Activated T-helper 1 cell treated with anti-CD3 and anti-CD28 coated beads, Interleukin-12 subunit alpha, Interleukin-12 subunit beta, Interleukin-2, Interleukin-4 antibody, amounts not matched to agents 30 ng/mL and 10 ng/mL and 1 ng/mL, durations not matched to agents 14 hours and 24 hours and 36 hours (primary cell): ENCODE data around the gene CLASRP. TPM values are rescaled to one million over a fixed set of nuclear protein-coding genes. Genes with fewer than 3 reads are reported as not detected.
A peak's percentile ranks its signal among the peaks of the same experiment; 100 is the strongest.

Source experiments
- DNase-seq: peaks from one replicate; pipeline ENCODE4 v3.0.0; 2021; ENCODE audit warnings: low spot score
- H3K27ac Mint-ChIP-seq: one replicate; pipeline ENCODE4 v1.8.0; 2021; ENCODE audit warnings: mild to moderate bottlenecking, mixed read lengths
- H3K27me3 Mint-ChIP-seq: one replicate; pipeline ENCODE4 v1.8.0; 2022; ENCODE audit warnings: mild to moderate bottlenecking, moderate library complexity, mixed read lengths; ENCODE audit not compliant: insufficient read depth
- H3K36me3 Mint-ChIP-seq: one replicate; pipeline ENCODE4 v1.8.0; 2021; ENCODE audit warnings: low read depth, mixed read lengths
- H3K4me1 Mint-ChIP-seq: one replicate; pipeline ENCODE4 v1.8.0; 2021; ENCODE audit warnings: low read depth, mixed read lengths
- H3K4me3 Mint-ChIP-seq: one replicate; pipeline ENCODE4 v1.8.0; 2021; ENCODE audit warnings: mild to moderate bottlenecking, moderate library complexity, mixed read lengths
- H3K9me3 Mint-ChIP-seq: one replicate; pipeline ENCODE4 v1.8.0; 2021; ENCODE audit warnings: mixed read lengths
- intact Hi-C: fragments of 100-400 bp; cut with micrococcal nuclease; formaldehyde crosslinking; loops from one replicate; pipeline ENCODE4 v1.15.1; 2024
- total RNA-seq: library from RNA; stranded (reverse); gene quantifications from 2 replicates; pipeline ENCODE4 v1.2.3, GENCODE V29; 2022

CLASRP gene
- total RNA-seq, 1 donor from 2014 or later = 116 TPM

- peaks cover 53% of the 10 kb centered on the region for H3K36me3 Mint-ChIP-seq
Measured at GRCh38 chr19:45030825-45031224, 8.0 kb upstream of the CLASRP start.

GRCh38 chr19:45032421-45032820 is 6.4 kb upstream of the CLASRP start:
- Mint-ChIP-seq H3K4me3 (no peak overlapping the region), H3K27ac (no peak overlapping the region), H3K4me1 (no peaks in the 10 kb centered on the region), H3K36me3 (peaks cover 48% of the 10 kb centered on the region), H3K27me3 (no peaks in the 10 kb centered on the region), H3K9me3 (no peaks in the 10 kb centered on the region)
- intact Hi-C loops = no loop called here
- DNase-seq = no peak

More at GRCh38 chr19:45030825-45031224, 8.0 kb upstream of the CLASRP start:
- no peak overlapping the region for H3K27ac Mint-ChIP-seq
- H3K27me3 Mint-ChIP-seq = no peaks in the 10 kb centered on the region
- intact Hi-C loops = no loop called here
- H3K9me3 Mint-ChIP-seq = no peaks in the 10 kb centered on the region
- H3K4me1 Mint-ChIP-seq = no peaks in the 10 kb centered on the region
- H3K4me3 Mint-ChIP-seq = no peak overlapping the region
- no peak for DNase-seq

GRCh38 chr19:45035755-45036154 is 3.1 kb upstream of the CLASRP start:
- Mint-ChIP-seq H3K9me3 (no peaks in the 10 kb centered on the region), H3K4me3 (no peak overlapping the region), H3K36me3 (peaks cover 48% of the 10 kb centered on the region), H3K27ac (no peak overlapping the region), H3K4me1 (peaks cover 12% of the 10 kb centered on the region), H3K27me3 (no peaks in the 10 kb centered on the region)
- no peak for DNase-seq
- intact Hi-C loops = no loop called here

GRCh38 chr19:45037393-45038169 is 1.3 kb upstream of the CLASRP start:
- no peaks in the 10 kb centered on the region for H3K27me3 Mint-ChIP-seq
- peak overlapping the region; percentile 29 for H3K27ac Mint-ChIP-seq
- H3K4me1 Mint-ChIP-seq = peaks cover 23% of the 10 kb centered on the region
- no peaks in the 10 kb centered on the region for H3K9me3 Mint-ChIP-seq
- H3K4me3 Mint-ChIP-seq = peak overlapping the region; percentile 39
- peaks cover 52% of the 10 kb centered on the region for H3K36me3 Mint-ChIP-seq
- intact Hi-C loops = loop anchor here (1.0 to 2.0 kb wide), 2 partner anchors 42 to 193 kb away; partner anchors contain the start of gene GEMIN7
- no peak for DNase-seq

- Mint-ChIP-seq H3K9me3 (no peaks in the 10 kb centered on the region), H3K4me3 (peak overlapping the region; percentile 93), H3K27ac (peak overlapping the region; percentile 58), H3K36me3 (peaks cover 48% of the 10 kb centered on the region), H3K27me3 (no peaks in the 10 kb centered on the region), H3K4me1 (peaks cover 24% of the 10 kb centered on the region)
- no peak for DNase-seq
- intact Hi-C loops = no loop called here
Measured at GRCh38 chr19:45040059-45040771, 1.4 kb downstream of the CLASRP start.

- no peak for DNase-seq
- H3K9me3 Mint-ChIP-seq = no peaks in the 10 kb centered on the region
- H3K27ac Mint-ChIP-seq = peak overlapping the region; percentile 37
- H3K4me3 Mint-ChIP-seq = peak overlapping the region; percentile 93
- intact Hi-C loops = no loop called here
- H3K4me1 Mint-ChIP-seq = peaks cover 33% of the 10 kb centered on the region
- no peaks in the 10 kb centered on the region for H3K27me3 Mint-ChIP-seq
- H3K36me3 Mint-ChIP-seq = peaks cover 45% of the 10 kb centered on the region
Measured at GRCh38 chr19:45041125-45041524, 2.3 kb downstream of the CLASRP start.

GRCh38 chr19:45045671-45046353 is 7.0 kb downstream of the CLASRP start:
- intact Hi-C loops = no loop called here
- H3K4me1 Mint-ChIP-seq = peaks cover 37% of the 10 kb centered on the region
- no peak overlapping the region for H3K27ac Mint-ChIP-seq
- no peak for DNase-seq
- no peaks in the 10 kb centered on the region for H3K9me3 Mint-ChIP-seq
- no peak overlapping the region for H3K4me3 Mint-ChIP-seq
- H3K36me3 Mint-ChIP-seq = peaks cover 30% of the 10 kb centered on the region
- no peaks in the 10 kb centered on the region for H3K27me3 Mint-ChIP-seq

- peaks cover 35% of the 10 kb centered on the region for H3K4me1 Mint-ChIP-seq
- DNase-seq = no peak
- H3K4me3 Mint-ChIP-seq = no peak overlapping the region
- no peak overlapping the region for H3K27ac Mint-ChIP-seq
- no peaks in the 10 kb centered on the region for H3K27me3 Mint-ChIP-seq
- peaks cover 27% of the 10 kb centered on the region for H3K36me3 Mint-ChIP-seq
- intact Hi-C loops = no loop called here
- no peaks in the 10 kb centered on the region for H3K9me3 Mint-ChIP-seq
Measured at GRCh38 chr19:45046355-45046754, 7.5 kb downstream of the CLASRP start.

GRCh38 chr19:45047188-45047797 is 8.4 kb downstream of the CLASRP start:
- no peak for DNase-seq
- Mint-ChIP-seq H3K36me3 (peaks cover 21% of the 10 kb centered on the region), H3K4me3 (peak overlapping the region; percentile 68), H3K27ac (peak overlapping the region; percentile 71), H3K27me3 (no peaks in the 10 kb centered on the region), H3K9me3 (no peaks in the 10 kb centered on the region), H3K4me1 (peaks cover 26% of the 10 kb centered on the region)
- intact Hi-C loops = no loop called here

- Mint-ChIP-seq H3K27me3 (no peaks in the 10 kb centered on the region), H3K36me3 (peaks cover 28% of the 10 kb centered on the region), H3K4me3 (no peak overlapping the region), H3K27ac (no peak overlapping the region), H3K4me1 (peaks cover 26% of the 10 kb centered on the region), H3K9me3 (no peaks in the 10 kb centered on the region)
- no peak for DNase-seq
- intact Hi-C loops = no loop called here
Measured at GRCh38 chr19:45049073-45049736, 10.4 kb downstream of the CLASRP start.

GRCh38 chr19:45050036-45050435 is 11.2 kb downstream of the CLASRP start:
- no peaks in the 10 kb centered on the region for H3K27me3 Mint-ChIP-seq
- H3K4me1 Mint-ChIP-seq = peaks cover 26% of the 10 kb centered on the region
- H3K9me3 Mint-ChIP-seq = no peaks in the 10 kb centered on the region
- intact Hi-C loops = no loop called here
- no peak overlapping the region for H3K27ac Mint-ChIP-seq
- DNase-seq = no peak
- no peak overlapping the region for H3K4me3 Mint-ChIP-seq
- peaks cover 23% of the 10 kb centered on the region for H3K36me3 Mint-ChIP-seq

- H3K9me3 Mint-ChIP-seq = no peaks in the 10 kb centered on the region
- intact Hi-C loops = no loop called here
- H3K27ac Mint-ChIP-seq = no peak overlapping the region
- no peak overlapping the region for H3K4me3 Mint-ChIP-seq
- DNase-seq = no peak
- H3K36me3 Mint-ChIP-seq = peaks cover 26% of the 10 kb centered on the region
- peaks cover 7% of the 10 kb centered on the region for H3K4me1 Mint-ChIP-seq
- H3K27me3 Mint-ChIP-seq = no peaks in the 10 kb centered on the region
Measured at GRCh38 chr19:45051929-45052579, 13.2 kb downstream of the CLASRP start.
